NCI-H510A (cell line): ENCODE measurements around the gene URAD.
"Not testable (repeated sequence)": the region's sequence is repeated elsewhere in the genome, so short reads cannot be mapped to it uniquely, and the experiment has no call there.

Source experiments
- DNase-seq: peaks from one replicate; lab custom pipeline; 2025; lab: John Stamatoyannopoulos, UW

Gene URAD, protein sequence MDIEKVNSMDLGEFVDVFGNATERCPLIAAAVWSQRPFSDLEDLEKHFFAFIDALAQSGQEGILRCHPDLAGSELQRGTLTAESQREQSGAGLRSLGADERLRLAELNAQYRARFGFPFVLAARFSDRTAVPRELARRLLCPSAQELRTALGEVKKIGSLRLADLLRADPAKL

GRCh38 chr13:27988520-27988919 is at the start of gene URAD:
TSS of gene URAD (minus strand) at chr13:27988693. CDS start at chr13:27988637, 56 bp downstream.
- DNase-seq = no peak

DNA sequence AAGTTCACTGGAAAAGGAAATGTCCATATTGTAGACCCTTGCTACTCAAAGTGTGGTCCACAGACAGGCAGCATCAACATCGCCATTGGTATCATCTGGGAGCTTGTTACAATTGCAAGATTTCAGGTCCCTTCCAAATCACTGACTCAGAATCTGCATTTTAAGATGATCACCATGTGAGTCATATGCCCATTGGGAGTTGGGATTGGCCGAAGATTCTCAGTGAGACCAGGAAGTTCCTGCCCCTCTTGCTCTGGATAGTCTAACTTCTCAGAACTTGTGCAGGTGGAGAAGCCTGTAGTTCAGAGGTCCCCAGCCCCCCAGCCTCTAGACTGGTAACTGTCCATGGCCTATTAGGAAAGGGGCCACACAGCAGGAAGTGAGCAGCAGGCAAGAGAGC is 48.9 kb upstream of the URAD start:
- DNase-seq = no peak

- peak; percentile 15 for DNase-seq
Observed at GRCh38 chr13:28035146-28035782, 46.8 kb upstream of the URAD start.

- DNase-seq = no peak
Observed at GRCh38 chr13:28033894-28034655, 45.6 kb upstream of the URAD start.

- not testable (repeated sequence) for DNase-seq
Observed at GRCh38 chr13:28032438-28032837, 43.9 kb upstream of the URAD start.

- DNase-seq = no peak
Observed at GRCh38 chr13:28031896-28032288, 43.4 kb upstream of the URAD start.

DNA sequence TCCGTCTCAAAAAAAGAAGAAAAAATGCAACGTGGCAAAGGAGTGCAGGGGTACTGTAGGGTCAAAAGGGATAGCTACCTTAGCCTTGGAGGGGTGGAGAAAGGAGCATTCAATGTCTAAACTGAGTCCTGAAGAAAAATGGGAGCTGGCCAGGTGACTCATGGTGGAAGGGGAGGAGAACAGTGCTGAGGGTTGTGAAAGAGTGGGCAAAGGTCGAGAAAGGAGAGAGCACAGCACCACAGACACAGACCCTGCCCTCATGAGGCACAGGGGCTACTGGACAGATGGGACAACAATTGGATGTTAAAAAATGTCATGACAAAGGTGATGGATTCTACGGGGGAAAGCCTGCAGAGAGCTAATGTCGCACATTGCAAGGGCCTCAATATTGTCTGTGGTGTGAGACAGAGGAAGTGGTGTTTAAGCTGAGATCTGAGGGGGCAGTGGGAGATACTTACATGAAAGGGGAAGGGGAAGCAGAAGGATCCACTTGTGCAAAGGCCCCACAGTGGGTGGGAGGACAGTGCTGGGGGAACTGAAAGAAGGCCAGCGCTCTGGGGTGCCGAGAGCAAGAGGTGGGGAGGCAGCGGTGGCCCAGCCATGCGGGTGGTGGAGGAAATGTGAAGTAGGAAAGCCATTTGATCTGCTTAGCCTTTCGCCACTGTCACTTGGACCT is 42.9 kb upstream of the URAD start:
- DNase-seq = no peak

DNA sequence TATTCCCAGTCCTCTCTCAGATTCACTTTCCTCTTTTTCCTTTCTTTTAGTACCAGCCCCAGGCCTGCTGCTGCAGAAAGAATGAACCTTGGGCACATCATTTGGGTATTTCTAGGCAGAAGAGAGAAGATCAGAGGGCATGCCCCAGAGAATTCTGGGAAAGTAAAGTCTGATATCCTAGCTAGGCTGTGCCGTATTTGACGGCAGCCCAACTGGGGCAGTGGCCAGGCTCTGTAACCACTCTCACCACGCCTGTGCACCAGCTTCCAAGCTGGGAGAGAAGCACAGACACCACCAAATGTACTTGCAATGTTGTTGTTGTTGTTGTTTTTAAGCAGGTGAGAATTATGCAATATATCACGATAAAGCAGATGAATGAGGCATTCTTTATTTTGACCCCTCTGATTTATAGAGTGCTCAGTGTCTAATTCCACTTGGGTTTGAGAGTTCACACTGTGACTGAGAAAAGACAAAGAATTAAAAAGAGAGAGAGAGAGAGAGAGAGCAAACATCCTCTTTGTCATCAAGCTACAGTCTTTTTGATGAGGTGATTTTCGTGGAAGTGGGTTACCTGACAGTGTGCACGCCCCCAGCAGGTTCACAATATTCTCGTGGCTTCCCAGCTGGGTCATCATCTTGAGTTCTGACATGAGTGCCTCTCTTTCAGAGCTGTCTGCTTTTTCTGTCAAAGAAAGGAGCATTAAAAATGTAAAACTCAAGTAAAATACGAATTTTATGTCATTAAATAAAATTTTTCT is 39.3 kb upstream of the URAD start:
- no peak for DNase-seq

GRCh38 chr13:28027071-28027470 is 38.6 kb upstream of the URAD start:
- DNase-seq = no peak

GRCh38 chr13:28026508-28026907 is 38.0 kb upstream of the URAD start:
- no peak for DNase-seq

GRCh38 chr13:28022848-28023518 is 34.5 kb upstream of the URAD start:
- DNase-seq = no peak

- DNase-seq = no peak
Observed at GRCh38 chr13:28014301-28014700, 25.8 kb upstream of the URAD start.

DNA sequence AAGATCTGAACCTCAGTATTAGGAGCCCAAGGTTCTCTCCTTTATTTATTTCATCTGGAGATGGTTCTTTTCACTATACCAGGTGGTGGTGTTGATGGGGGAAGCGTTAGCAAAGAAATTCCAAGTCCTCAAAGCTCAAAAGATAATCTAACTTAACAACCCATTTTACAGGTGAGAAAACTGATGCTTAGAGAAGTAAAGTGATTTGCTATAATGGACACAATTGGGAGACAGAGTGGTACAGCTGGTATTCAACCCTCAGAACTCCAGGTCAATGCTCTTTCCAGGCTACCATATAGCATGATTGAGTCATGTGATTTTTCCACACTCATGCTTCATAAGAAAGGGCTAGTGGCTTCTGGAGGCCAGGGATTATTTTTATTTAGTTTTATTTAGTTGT is 25.0 kb upstream of the URAD start:
- no peak for DNase-seq

DNA sequence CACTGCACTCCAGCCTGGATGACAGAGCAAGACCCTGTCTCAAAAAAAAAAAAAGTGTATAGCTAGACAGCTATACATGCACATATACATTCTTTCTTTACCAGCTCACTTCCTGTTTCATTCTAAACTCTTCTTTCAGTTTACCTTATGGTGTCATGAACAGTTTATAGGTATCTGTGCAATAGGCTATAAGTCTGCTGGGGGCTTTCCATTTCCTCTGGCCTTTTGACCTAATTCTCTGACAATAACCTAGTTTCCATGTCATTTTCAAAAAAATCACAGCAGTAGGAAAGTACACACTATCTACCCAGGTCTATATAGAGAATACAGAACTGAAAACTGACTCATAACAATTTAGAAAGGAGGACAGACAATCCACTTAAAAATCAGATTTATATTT is 24.4 kb upstream of the URAD start:
- DNase-seq = no peak

DNA sequence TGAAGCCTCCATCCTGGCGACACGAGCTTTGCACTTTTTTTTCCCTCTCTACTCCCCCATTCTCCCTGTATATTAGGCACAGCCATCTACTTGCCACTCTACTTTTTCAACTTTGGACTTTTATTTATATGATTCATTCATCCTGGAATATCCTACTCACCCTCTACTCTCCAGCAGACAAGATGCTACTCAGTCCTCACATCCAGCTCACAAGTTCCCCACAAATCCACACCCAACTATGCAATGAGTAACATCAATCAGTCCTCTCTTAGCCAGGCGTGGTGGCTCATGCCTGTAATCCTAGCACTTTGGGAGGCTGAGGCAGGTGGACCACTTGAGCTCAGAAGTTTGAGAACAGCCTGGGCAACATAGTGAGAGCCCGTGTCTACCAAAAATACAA is 23.9 kb upstream of the URAD start:
- no peak for DNase-seq

DNA sequence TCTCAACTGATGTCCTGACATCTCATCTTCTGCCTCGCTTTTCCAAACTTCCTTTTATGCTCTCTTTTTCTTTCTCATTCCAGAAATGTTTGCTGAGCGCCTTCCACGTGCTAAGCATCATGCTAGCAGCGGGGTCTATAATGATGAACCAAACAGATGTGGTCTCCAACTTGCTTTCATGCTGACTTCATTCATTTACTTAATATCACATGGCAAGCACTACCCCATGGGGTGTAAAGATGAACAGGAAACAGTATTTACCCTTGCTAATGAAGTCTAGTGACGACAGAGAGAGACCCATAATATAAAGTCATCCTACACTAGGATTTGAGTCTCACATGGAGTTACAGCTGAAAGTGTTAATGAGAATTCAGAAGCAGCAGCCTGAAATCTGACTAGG is 21.6 kb upstream of the URAD start:
- DNase-seq = no peak

GRCh38 chr13:28005016-28005415 is 16.5 kb upstream of the URAD start:
- DNase-seq = not testable (repeated sequence)

- DNase-seq = no peak
Observed at GRCh38 chr13:28002886-28003698, 14.6 kb upstream of the URAD start.

- DNase-seq = no peak
Observed at GRCh38 chr13:28001837-28002473, 13.5 kb upstream of the URAD start.

DNA sequence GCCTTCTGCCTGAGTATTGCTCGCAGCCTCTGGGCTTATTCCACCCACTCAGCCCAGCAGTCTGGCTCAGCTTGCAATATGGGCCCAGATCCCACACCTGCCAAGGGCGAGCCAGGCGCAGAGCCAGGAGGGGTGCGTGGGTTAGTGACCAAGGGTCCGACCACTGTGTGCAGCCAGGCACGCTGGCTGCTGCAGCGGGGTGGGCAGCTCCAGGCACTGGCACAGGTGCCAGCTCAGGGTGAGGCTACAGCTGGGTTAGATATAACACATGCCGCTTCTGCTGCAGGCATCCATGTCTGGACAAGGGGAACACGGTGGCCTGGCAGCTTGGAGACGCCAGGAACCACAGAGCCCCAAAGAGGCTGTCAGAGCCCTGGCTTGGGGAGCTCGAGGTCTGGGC is 12.6 kb upstream of the URAD start:
- no peak for DNase-seq
